Sigmoid colon (tissue), 4 donors: ENCODE data around the gene NCAPG2.
"Not testable (repeated sequence)": the region's sequence is repeated elsewhere in the genome, so short reads cannot be mapped to it uniquely, and the experiment has no call there.

Source experiments
- CTCF ChIP-seq, 4 experiments: fragments of 450-650 bp in 3 of 4; fragments of 200-600 bp in 1 of 4; IDR thresholded peaks; one replicate each; pipeline ENCODE4 v1.5.1; 2016 to 2019; ENCODE audit warnings: antibody characterized with exemption in 4 of 4, mild to moderate bottlenecking in 3 of 4, moderate library complexity in 2 of 4
- EP300 ChIP-seq, 4 donors: sonication (generic); formaldehyde crosslinking; IDR thresholded peaks; one replicate each; pipeline ENCODE4 v1.6.1; 2017; ENCODE audit warnings: antibody characterized with exemption in 4 of 4
- POLR2A ChIP-seq, 2 donors: fragments of 450-650 bp; IDR thresholded peaks; one replicate each; pipeline ENCODE4 v1.6.1; 2016; ENCODE audit warnings: antibody characterized with exemption in 2 of 2, mild to moderate bottlenecking in 2 of 2, moderate library complexity in 2 of 2
- POLR2AphosphoS5 ChIP-seq, 4 donors: sonication (generic); formaldehyde crosslinking; IDR thresholded peaks; one replicate each; pipeline ENCODE4 v1.6.1; 2017; ENCODE audit warnings: antibody characterized with exemption in 4 of 4

- not testable (repeated sequence) for TF ChIP-seq CTCF, POLR2A, POLR2AphosphoS5, EP300 (IDR thresholded peaks at IDR 0.05)
Observed at GRCh38 chr7:158626289-158626688, 78.3 kb downstream of the NCAPG2 start.
